Measurements from ENCODE around the gene MED13L.

DNA sequence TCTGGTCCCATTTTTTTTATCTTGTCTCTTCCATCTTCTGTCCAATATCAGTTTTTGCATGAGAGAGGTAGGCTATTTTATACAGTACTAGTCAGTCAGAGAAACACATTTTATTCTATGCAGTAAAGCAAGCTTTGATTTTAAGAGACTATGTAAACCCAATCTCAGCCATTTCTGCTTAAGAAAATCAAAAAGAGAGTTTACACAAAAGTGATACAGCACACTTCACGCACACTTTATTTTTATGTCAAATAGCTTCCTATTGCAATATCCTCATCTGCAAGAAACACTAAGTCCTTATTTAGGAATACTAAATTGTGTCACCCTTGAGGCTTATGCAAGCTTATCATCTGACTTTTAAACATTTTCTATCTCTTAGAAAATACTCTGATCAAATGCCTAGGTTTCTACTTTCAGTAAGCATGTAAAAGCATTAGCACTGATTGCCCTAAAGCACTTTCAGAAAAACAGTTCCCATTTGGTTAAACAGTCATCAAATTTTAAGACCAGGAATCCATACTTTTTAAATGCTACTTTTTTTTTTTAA, 78.3 kb downstream of the MED13L start:
- TF ChIP-seq, protein P1, sequence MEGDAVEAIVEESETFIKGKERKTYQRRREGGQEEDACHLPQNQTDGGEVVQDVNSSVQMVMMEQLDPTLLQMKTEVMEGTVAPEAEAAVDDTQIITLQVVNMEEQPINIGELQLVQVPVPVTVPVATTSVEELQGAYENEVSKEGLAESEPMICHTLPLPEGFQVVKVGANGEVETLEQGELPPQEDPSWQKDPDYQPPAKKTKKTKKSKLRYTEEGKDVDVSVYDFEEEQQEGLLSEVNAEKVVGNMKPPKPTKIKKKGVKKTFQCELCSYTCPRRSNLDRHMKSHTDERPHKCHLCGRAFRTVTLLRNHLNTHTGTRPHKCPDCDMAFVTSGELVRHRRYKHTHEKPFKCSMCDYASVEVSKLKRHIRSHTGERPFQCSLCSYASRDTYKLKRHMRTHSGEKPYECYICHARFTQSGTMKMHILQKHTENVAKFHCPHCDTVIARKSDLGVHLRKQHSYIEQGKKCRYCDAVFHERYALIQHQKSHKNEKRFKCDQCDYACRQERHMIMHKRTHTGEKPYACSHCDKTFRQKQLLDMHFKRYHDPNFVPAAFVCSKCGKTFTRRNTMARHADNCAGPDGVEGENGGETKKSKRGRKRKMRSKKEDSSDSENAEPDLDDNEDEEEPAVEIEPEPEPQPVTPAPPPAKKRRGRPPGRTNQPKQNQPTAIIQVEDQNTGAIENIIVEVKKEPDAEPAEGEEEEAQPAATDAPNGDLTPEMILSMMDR (IDR thresholded peaks at IDR 0.05): no peak
- no peak for TF ChIP-seq POLR2A (IDR thresholded peaks at IDR 0.05)
